Activated naive CD4-positive, alpha-beta T cell treated with anti-CD3 and anti-CD28 coated beads, Interleukin-2, amount 10 ng/mL, durations not matched to agents 7 days and 5 days (primary cell): ENCODE measurements around the gene GPBAR1.

Experiments
- CTCF ChIA-PET: fragments of 350-600 bp; sonication (Branson Sonifier 250); formaldehyde crosslinking; loops from one replicate; lab custom pipeline; 2021; ENCODE audit warnings: antibody characterized with exemption; lab: Charles Lee
- DNase-seq: peaks from one replicate; pipeline ENCODE4 v3.0.0-alpha.2; 2020
- H3K27ac Mint-ChIP-seq: one replicate; pipeline ENCODE4 v1.8.0; 2021; ENCODE audit warnings: mild to moderate bottlenecking, moderate library complexity, mixed read lengths
- H3K27me3 Mint-ChIP-seq: one replicate; pipeline ENCODE4 v1.8.0; 2021; ENCODE audit warnings: mild to moderate bottlenecking, mixed read lengths
- H3K36me3 Mint-ChIP-seq: one replicate; pipeline ENCODE4 v1.8.0; 2021; ENCODE audit warnings: mixed read lengths
- H3K4me1 Mint-ChIP-seq: one replicate; pipeline ENCODE4 v1.8.0; 2021; ENCODE audit warnings: mixed read lengths
- H3K4me3 Mint-ChIP-seq: one replicate; pipeline ENCODE4 v1.8.0; 2021; ENCODE audit warnings: mild to moderate bottlenecking, moderate library complexity, mixed read lengths
- H3K9me3 Mint-ChIP-seq: one replicate; pipeline ENCODE4 v1.8.0; 2021; ENCODE audit warnings: mixed read lengths

Gene GPBAR1

DNA sequence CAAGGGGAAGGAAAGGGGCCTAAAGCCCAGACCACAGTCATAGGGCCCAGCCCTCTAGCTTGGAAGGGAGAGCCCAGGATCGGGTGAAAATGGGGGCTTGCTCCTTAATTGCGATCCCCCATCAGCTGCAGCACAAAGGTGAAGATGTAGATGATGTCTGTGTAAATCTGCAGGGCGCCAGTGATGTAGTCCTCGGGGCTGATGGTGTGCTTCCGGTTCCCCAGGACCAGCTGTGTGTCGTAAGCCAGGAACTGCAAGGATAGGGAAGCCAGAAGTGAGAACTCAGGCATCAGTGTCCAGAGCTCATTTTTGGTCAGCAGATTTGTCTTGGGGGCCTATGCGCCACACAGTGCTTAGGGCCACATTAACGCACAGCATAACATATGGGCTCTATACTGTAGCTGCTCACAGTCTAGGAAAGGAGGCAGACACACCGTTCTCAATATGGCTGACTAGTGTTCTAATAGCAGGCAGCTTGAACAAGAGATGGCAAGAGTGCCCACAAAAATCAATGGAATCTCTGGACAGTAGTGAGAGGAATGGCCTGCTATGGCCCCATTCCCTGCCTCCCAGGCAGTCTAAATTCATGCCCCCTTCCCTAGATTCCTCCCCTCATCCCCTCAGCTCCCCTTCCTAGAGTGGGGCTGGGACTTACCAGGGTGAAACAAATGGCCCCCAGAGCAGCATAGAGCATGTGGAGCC lies 14.7 kb downstream of the GPBAR1 start:
- no peak overlapping the region for H3K27ac Mint-ChIP-seq
- no peak for DNase-seq
- no peak overlapping the region for H3K4me3 Mint-ChIP-seq
- H3K36me3 Mint-ChIP-seq, result peaks cover 62% of the 10 kb centered on the region
- no peaks in the 10 kb centered on the region for H3K9me3 Mint-ChIP-seq
- H3K4me1 Mint-ChIP-seq, result peaks cover 27% of the 10 kb centered on the region
- CTCF ChIA-PET, result interaction anchor here (0.7 to 7.4 kb wide), 7 partner anchors 14 to 121 kb away, joined by 3 to 195 read pairs (median 5); partner anchors contain the start of genes CATIP and TMBIM1
- H3K27me3 Mint-ChIP-seq, result no peaks in the 10 kb centered on the region

DNA sequence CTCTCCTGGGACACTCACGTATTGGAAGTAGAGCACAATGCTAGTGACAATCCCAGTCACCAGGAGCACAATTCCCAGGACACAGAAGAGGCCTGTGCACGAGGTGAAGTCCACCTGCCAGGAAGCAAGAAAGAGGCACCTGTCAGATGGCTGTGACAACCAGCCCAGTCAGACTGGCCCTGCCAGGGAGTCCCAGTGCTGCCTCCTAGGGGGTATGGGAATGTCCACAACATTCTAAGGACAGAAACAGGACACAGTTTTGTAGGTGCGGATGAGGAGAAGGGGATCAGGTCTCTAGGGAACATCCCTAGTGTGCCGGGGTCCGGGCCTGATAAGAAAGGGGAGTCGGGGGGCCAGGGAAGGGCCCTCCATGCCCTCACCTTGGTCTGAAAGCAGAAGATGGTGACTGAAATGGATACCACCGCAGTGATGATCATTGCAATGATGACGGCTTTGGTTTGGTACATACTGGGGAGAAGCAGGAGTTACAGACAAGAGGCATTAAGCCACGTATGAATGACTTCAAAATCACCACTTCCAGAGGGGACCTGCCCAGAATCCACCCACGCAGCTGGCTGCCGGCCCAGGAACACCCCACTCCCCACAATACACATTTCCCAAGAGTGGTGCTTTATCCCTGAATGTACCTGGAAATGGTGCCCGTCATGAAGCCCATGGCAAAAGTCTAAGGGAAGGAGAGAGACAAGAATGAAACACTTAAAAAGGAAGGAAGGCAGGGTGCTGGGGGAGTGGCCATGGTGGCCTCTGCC lies 16.4 kb downstream of the GPBAR1 start:
- peak overlapping the region; percentile 68 for H3K27ac Mint-ChIP-seq
- H3K9me3 Mint-ChIP-seq, result no peaks in the 10 kb centered on the region
- CTCF ChIA-PET, result interaction anchor here (1.0 to 7.4 kb wide), 2 partner anchors 12 to 119 kb away, joined by 3 to 195 read pairs; partner anchors contain the start of gene TMBIM1
- H3K4me3 Mint-ChIP-seq, result no peak overlapping the region
- H3K36me3 Mint-ChIP-seq, result peaks cover 62% of the 10 kb centered on the region
- H3K27me3 Mint-ChIP-seq, result no peaks in the 10 kb centered on the region
- peaks cover 17% of the 10 kb centered on the region for H3K4me1 Mint-ChIP-seq
- DNase-seq, result no peak

DNA sequence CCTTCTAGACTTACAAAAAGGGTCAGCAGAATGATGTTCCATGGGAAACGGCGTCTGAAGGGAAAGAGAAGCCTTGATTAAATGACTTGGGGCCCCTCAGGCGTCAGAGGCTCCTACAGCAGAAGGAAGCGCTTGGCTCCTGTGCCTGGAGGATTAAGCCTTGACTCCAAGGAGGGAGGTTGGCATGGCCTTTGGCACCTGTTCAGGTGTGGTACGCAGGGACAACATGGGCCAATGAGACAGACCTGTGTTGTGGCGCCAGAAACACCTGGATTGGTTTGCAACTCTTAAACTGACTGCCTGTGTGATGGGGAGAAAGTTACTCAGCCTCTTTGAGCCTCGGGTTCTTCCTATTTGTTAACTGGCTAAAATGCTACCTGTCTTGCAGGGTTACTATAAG lies 17.1 kb downstream of the GPBAR1 start:
- CTCF ChIA-PET, result no interaction called here
- Mint-ChIP-seq H3K27me3 (no peaks in the 10 kb centered on the region), H3K9me3 (no peaks in the 10 kb centered on the region), H3K27ac (peak overlapping the region; percentile 34), H3K4me1 (peaks cover 14% of the 10 kb centered on the region), H3K4me3 (no peak overlapping the region), H3K36me3 (peaks cover 59% of the 10 kb centered on the region)
- no peak for DNase-seq

DNA sequence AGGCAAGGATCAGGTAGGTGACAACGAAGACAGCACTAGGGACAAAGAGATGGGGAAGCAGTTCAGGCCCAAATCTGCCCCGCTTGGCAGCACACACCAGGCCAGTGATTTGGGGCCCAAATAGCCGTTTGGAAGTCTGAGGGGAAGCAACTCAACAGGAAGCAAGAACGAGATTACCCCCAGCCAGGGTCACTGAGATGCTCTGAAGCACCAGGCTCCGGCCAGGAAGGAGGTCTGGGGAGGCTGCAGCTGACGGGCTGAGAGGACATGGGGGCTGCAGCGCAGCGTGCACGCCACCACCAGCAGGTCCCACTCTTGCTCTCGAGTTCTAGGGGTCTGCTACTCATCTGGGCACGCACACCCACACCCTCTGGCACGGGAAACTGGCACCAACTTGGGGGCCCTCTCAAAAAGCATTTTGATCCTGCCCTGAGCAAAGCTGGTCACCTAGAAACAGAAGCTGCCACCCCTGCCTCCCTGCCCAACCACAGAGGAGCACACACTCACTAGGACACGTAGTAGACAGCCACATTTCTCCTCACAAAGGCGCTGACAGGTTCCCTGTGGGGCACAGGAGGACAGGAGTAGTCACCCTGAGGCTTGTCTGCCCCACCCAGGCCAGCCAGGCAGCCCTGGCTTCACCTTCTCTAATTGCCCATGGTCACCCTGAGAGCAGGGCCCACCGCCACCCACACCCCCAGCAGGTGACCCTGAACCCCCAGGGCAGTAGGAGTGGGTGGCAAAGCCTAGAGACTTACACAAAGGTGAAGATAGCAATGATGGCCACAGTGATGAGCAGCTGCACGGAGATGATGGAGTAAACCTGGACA lies 17.9 kb downstream of the GPBAR1 start:
- H3K9me3 Mint-ChIP-seq, result no peaks in the 10 kb centered on the region
- H3K27ac Mint-ChIP-seq, result peak overlapping the region; percentile 34
- peaks cover 57% of the 10 kb centered on the region for H3K36me3 Mint-ChIP-seq
- no peaks in the 10 kb centered on the region for H3K27me3 Mint-ChIP-seq
- H3K4me3 Mint-ChIP-seq, result no peak overlapping the region
- no peak for DNase-seq
- CTCF ChIA-PET, result interaction anchor here (1.0 kb wide), 1 partner anchor 12 kb away, joined by 3 read pairs; no protein-coding TSS in a partner anchor
- H3K4me1 Mint-ChIP-seq, result peaks cover 14% of the 10 kb centered on the region

DNA sequence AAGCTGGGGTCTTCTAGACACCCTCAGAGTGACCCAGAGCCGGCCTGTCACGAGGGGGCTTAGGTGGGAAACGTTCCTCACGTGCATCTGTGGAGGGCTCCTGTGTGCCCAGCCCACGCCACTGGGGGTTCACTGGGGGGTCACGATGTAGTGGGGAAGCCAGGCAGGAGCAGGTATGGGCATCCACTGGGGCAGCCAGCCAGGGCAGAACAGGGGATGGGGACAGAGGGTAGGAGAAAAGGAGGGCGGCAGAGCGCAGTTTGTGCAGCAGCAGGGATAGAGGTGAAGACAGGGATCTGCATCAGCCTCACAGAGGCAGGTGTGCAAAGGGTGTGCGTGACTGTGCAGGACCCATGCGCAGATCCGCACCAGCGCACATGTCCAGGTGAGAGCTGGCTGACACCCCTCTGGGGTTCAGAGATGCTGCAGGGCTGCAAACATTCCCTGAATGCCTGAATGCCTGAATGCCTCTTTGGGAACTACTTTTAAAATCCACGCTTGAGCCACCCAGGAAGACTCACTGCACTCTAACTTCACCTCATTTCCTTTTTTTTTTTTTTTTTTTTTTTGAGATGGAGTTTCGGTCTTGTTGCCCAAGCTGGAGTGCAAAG lies 19.6 kb downstream of the GPBAR1 start:
- Mint-ChIP-seq H3K27me3 (no peaks in the 10 kb centered on the region), H3K27ac (no peak overlapping the region), H3K4me1 (peaks cover 28% of the 10 kb centered on the region), H3K4me3 (no peak overlapping the region), H3K9me3 (no peaks in the 10 kb centered on the region), H3K36me3 (peaks cover 49% of the 10 kb centered on the region)
- CTCF ChIA-PET, result no interaction called here
- DNase-seq, result no peak

DNA sequence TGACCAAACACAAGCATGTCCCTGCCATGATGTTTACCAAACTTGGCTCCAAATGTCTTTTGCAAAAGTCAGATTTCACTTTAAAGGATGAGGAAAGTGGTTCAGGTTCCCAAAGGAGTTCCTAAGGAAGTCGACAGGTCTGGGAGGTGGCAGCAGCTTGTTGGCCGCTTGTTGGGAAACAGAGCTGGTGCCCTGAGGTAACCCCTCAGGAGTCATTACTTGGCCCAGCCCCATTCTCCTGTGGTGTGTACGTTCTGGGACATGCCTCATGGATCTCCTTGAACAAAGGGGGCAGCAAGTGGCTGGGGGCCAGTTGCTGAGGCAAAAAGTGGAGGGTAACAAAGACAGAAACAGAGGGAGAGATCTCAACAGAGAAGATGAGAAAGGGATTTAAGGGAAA lies 20.6 kb downstream of the GPBAR1 start:
- H3K4me3 Mint-ChIP-seq, result no peak overlapping the region
- peaks cover 46% of the 10 kb centered on the region for H3K36me3 Mint-ChIP-seq

DNA sequence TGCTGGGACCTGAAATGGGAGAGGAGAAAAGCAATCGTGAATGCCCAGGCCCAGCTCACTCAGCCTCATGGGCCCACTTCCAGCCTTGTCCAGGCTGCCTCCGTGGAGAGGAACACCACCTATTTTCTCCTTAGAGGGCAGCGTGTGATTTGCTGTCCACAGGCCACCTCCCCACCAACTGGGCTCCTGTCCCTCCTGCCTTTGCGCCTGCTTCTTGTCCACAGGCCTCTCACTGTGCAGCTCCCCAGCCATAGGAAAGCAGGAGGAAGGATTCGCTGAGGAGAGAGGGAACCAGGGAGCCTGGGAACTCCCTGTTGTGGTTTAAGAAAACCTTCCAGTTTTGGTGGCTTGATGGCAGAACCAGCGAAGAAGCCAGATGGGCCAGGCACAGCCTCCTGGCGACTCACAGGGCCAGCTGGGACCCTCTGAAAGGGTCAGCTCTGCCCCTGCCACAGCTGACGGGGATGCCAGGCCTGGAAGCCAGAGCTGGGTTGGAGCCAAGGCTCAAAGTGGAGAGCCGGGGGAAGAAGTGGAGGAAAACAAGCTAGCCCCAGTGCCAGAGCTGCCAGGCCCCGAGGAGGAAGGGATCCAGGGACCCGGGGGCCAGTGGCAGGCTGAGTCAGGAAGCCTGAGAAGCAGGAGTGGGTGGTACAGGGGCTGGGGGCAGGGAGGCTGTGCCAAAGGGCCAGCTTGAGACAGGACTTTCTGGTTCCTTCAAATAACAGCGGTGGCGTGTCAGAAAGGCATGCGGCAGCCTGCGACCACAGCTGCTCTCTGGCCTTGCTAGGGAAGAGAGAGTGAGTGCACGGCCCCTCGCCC lies 21.6 kb downstream of the GPBAR1 start:
- Mint-ChIP-seq H3K27me3 (no peaks in the 10 kb centered on the region), H3K36me3 (peaks cover 41% of the 10 kb centered on the region), H3K4me1 (peaks cover 48% of the 10 kb centered on the region), H3K4me3 (no peak overlapping the region), H3K9me3 (no peaks in the 10 kb centered on the region), H3K27ac (peak overlapping the region; percentile 60)
- CTCF ChIA-PET, result interaction anchor here (15.2 kb wide), 1 partner anchor 9 kb away, joined by 195 read pairs; the partner anchor contains the start of genes AAMP and PNKD
- DNase-seq, result no peak

More for the DNA sequence above, 20.6 kb downstream of the GPBAR1 start:
- no peaks in the 10 kb centered on the region for H3K27me3 Mint-ChIP-seq
- peak overlapping the region; percentile 77 for H3K27ac Mint-ChIP-seq
- no peaks in the 10 kb centered on the region for H3K9me3 Mint-ChIP-seq
- H3K4me1 Mint-ChIP-seq, result peaks cover 39% of the 10 kb centered on the region
- no peak for DNase-seq
- CTCF ChIA-PET, result no interaction called here

GRCh38 chr2:218284106-218284811 lies 23.4 kb downstream of the GPBAR1 start:
- Mint-ChIP-seq H3K4me3 (peak overlapping the region; percentile 33), H3K36me3 (peaks cover 39% of the 10 kb centered on the region), H3K27me3 (no peaks in the 10 kb centered on the region), H3K4me1 (peaks cover 65% of the 10 kb centered on the region), H3K9me3 (no peaks in the 10 kb centered on the region), H3K27ac (peak overlapping the region; percentile 83)
- CTCF ChIA-PET, result interaction anchor here (15.2 kb wide), 1 partner anchor 11 kb away, joined by 195 read pairs; the partner anchor contains the start of genes AAMP and PNKD
- peak; percentile 67 for DNase-seq

DNA sequence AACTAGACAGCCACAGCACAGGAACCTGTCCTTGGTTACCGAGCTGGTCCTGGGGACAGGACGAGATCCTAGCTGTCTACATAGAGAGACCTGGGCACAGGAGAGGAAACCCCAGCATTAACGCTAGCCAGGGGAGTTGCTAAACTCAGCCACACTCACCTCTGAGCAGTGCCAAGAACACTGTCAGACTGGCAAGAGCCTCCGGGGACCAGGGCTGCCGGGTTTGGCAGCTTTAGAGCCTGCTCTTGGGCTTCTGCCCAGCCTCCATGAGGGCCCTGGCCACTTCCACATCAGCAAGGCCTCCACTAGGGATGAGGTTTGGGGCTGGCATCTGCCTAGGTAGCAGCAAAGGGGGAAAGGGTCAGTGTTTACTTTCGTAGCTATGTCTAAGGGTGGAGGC lies 24.8 kb downstream of the GPBAR1 start:
- H3K4me3 Mint-ChIP-seq, result peak overlapping the region; percentile 91
- no peaks in the 10 kb centered on the region for H3K27me3 Mint-ChIP-seq
- DNase-seq, result no peak
- CTCF ChIA-PET, result interaction anchor here (1.0 to 15.2 kb wide), 2 partner anchors 12 to 27 kb away, joined by 3 to 195 read pairs; partner anchors contain the start of genes AAMP and PNKD
- peak overlapping the region; percentile 95 for H3K27ac Mint-ChIP-seq
- H3K4me1 Mint-ChIP-seq, result peaks cover 78% of the 10 kb centered on the region
- peaks cover 34% of the 10 kb centered on the region for H3K36me3 Mint-ChIP-seq
- no peaks in the 10 kb centered on the region for H3K9me3 Mint-ChIP-seq

- CTCF ChIA-PET, result interaction anchor here (0.5 to 15.2 kb wide), 7 partner anchors 14 to 103 kb away, joined by 3 to 195 read pairs (median 3); partner anchors contain the start of genes AAMP and PNKD
- Mint-ChIP-seq H3K4me1 (peaks cover 83% of the 10 kb centered on the region), H3K36me3 (peaks cover 29% of the 10 kb centered on the region), H3K4me3 (peak overlapping the region; percentile 91), H3K27me3 (no peaks in the 10 kb centered on the region), H3K27ac (peak overlapping the region; percentile 95), H3K9me3 (no peaks in the 10 kb centered on the region)
- peak; percentile 89 for DNase-seq
These were observed 26.0 kb downstream of the GPBAR1 start for GRCh38 chr2:218286570-218287459.

GRCh38 chr2:218289639-218290315 lies 29.0 kb downstream of the GPBAR1 start:
- H3K4me1 Mint-ChIP-seq, result peaks cover 88% of the 10 kb centered on the region
- no peaks in the 10 kb centered on the region for H3K9me3 Mint-ChIP-seq
- CTCF ChIA-PET, result interaction anchor here (0.8 to 15.2 kb wide), 7 partner anchors 10 to 562 kb away, joined by 3 to 195 read pairs (median 5); partner anchors contain the start of genes AAMP, CATIP and PNKD
- H3K36me3 Mint-ChIP-seq, result peaks cover 26% of the 10 kb centered on the region
- H3K27ac Mint-ChIP-seq, result peak overlapping the region; percentile 88
- peak overlapping the region; percentile 78 for H3K4me3 Mint-ChIP-seq
- DNase-seq, result no peak
- no peaks in the 10 kb centered on the region for H3K27me3 Mint-ChIP-seq
